Aorta (tissue), 5 donors: ENCODE results near the gene PAX5. TPM values are rescaled to one million over a fixed set of nuclear protein-coding genes. Genes with fewer than 3 reads are reported as not detected.

Experiments
- ATAC-seq: fragments of 200-7000 bp; cut with Tn5 transposase; one replicate; pipeline ENCODE4 v1.9.1; 2022; ENCODE audit warnings: moderate library complexity; ENCODE audit not compliant: low FRiP score
- DNase-seq, 2 donors: peaks; one replicate each; pipeline ENCODE4 v3.0.0-alpha.2; 2020
- H3K27ac ChIP-seq, 2 donors: one replicate each; pipeline ENCODE4 v1.5.1; 2013; ENCODE audit warnings: low read length in 2 of 2, mild to moderate bottlenecking in 2 of 2, moderate library complexity in 2 of 2, control low read depth in 1 of 2, inconsistent platforms in 1 of 2, low read depth in 1 of 2
- H3K27me3 ChIP-seq, 2 donors: one replicate each; pipeline ENCODE4 v1.6.1; 2013; ENCODE audit warnings: control low read depth in 1 of 2, low read length in 1 of 2, mild to moderate bottlenecking in 1 of 2, moderate library complexity in 1 of 2; ENCODE audit not compliant: insufficient read depth in 2 of 2, control insufficient read depth in 1 of 2
- H3K36me3 ChIP-seq, 2 donors: one replicate each; pipeline ENCODE4 v1.6.1; 2013; ENCODE audit warnings: control low read depth in 1 of 2, low read length in 1 of 2, mild to moderate bottlenecking in 1 of 2; ENCODE audit not compliant: insufficient read depth in 2 of 2, control insufficient read depth in 1 of 2
- H3K4me1 ChIP-seq, 2 donors: one replicate each; pipeline ENCODE4 v1.6.1; 2013; ENCODE audit warnings: low read length in 2 of 2, control low read depth in 1 of 2, mild to moderate bottlenecking in 1 of 2, moderate library complexity in 1 of 2; ENCODE audit not compliant: insufficient read depth in 2 of 2, control insufficient read depth in 1 of 2
- H3K4me3 ChIP-seq, 2 donors: one replicate each; pipeline ENCODE4 v1.5.1; 2013; ENCODE audit warnings: low read length in 2 of 2, control low read depth in 1 of 2, mild to moderate bottlenecking in 1 of 2
- H3K9me3 ChIP-seq: one replicate; pipeline ENCODE4 v1.6.1; 2013; ENCODE audit warnings: mild to moderate bottlenecking, low read length; ENCODE audit not compliant: control insufficient read depth
- WGBS, 2 donors: extraction: QIAGEN DNeasy Blood & Tissue Kit; methylation state at CpG; one replicate each; pipeline ENCODE4 v1.1.7; 2013; 5-methylcytosine and 5-hydroxymethylcytosine counted together
- intact Hi-C, 2 donors: fragments of 100-400 bp; cut with DNase I; formaldehyde crosslinking; loops; one replicate each; pipeline versions ENCODE4 v1.14.2 to v1.15.0; 2022
- polyA plus RNA-seq, 2 donors: library from polyadenylated mRNA; stranded (reverse); fragments of 200-250 nt; gene quantifications; one replicate each; pipeline ENCODE4 v1.2.3, GENCODE V29; 2013
- total RNA-seq, 2 donors: library from RNA; stranded (reverse); fragmentation: NEBNext Ultra II Directional; extraction: Animal tissue kit (Norgen Biotek cat#: 25700); gene quantifications; one replicate each; pipeline ENCODE4 v1.2.1, GENCODE V29; 2021
- donor health status: healthy with polysubstance abuse.
- donor health status: Bipolar disorder and iron deficiency.
- donor health status: DM: no; HTN: no; CAD: no.
- donor health status: DM: no; HTN: no; CAD: no.
- donor health status: DM: yes; HTN: yes; CAD: no.

PAX5 gene
- total and polyA plus RNA-seq, 4 donors = under 0.01 to 0.81 (median 0.40) TPM

DNA sequence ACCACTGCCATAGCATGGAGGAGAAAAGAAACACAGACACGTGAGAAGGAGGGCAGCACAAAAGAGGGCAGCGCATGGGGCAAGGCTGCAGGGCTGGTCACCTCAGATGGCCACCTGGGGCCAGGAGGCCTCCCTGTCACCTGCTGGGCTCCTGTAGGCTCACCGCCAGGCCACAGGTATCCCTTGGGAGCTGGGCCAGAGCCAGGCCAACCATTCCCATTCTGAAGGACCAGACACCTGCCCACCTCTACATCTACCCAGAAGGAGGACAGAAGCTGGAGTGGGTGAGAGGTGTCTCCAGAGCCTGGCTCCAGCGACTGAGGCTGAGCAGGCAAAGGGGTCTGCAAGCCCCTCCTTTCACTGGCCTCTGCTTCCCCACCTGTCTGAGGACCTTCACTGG is 103.1 kb downstream of the PAX5 start:
- Histone ChIP-seq H3K9me3 (no peaks in the 10 kb centered on the region), H3K4me3 (no peak overlapping the region), H3K27me3 (no peaks in the 10 kb centered on the region), H3K4me1 (no peaks in the 10 kb centered on the region), H3K27ac (no peak overlapping the region), H3K36me3 (no peaks in the 10 kb centered on the region)
- DNase-seq (no peak), ATAC-seq (no peak)
- intact Hi-C loops = no loop called here
- 83 to 90% methylated on average over 4 of the region's 4 CpGs for WGBS, 2 donors

- Histone ChIP-seq H3K27me3 (no peaks in the 10 kb centered on the region), H3K4me1 (no peaks in the 10 kb centered on the region), H3K36me3 (no peaks in the 10 kb centered on the region), H3K4me3 (no peak overlapping the region), H3K27ac (no peak overlapping the region), H3K9me3 (no peaks in the 10 kb centered on the region)
- DNase-seq (no peak), ATAC-seq (no peak)
- WGBS, 2 donors = 79 to 84% methylated on average over 5 of the region's 5 CpGs
- intact Hi-C loops = no loop called here
These were observed 104.8 kb downstream of the PAX5 start for GRCh38 chr9:36929350-36929675.

GRCh38 chr9:36928670-36929349 is 105.3 kb downstream of the PAX5 start:
- no peak for DNase-seq
- WGBS, 2 donors = 19 to 20% methylated on average over 3 of the region's 3 CpGs
- ATAC-seq = no peak
- Histone ChIP-seq H3K36me3 (no peaks in the 10 kb centered on the region), H3K27ac (no peak overlapping the region), H3K9me3 (no peaks in the 10 kb centered on the region), H3K4me3 (no peak overlapping the region), H3K4me1 (no peaks in the 10 kb centered on the region), H3K27me3 (no peaks in the 10 kb centered on the region)
- intact Hi-C loops = no loop called here

GRCh38 chr9:36928210-36928609 is 105.9 kb downstream of the PAX5 start:
- Histone ChIP-seq H3K4me1 (no peaks in the 10 kb centered on the region), H3K36me3 (no peaks in the 10 kb centered on the region), H3K27me3 (no peaks in the 10 kb centered on the region), H3K27ac (no peak overlapping the region), H3K4me3 (no peak overlapping the region), H3K9me3 (no peaks in the 10 kb centered on the region)
- 90 to 92% methylated on average over 2 of the region's 2 CpGs for WGBS, 2 donors
- DNase-seq (no peak), ATAC-seq (no peak)
- intact Hi-C loops = no loop called here

DNA sequence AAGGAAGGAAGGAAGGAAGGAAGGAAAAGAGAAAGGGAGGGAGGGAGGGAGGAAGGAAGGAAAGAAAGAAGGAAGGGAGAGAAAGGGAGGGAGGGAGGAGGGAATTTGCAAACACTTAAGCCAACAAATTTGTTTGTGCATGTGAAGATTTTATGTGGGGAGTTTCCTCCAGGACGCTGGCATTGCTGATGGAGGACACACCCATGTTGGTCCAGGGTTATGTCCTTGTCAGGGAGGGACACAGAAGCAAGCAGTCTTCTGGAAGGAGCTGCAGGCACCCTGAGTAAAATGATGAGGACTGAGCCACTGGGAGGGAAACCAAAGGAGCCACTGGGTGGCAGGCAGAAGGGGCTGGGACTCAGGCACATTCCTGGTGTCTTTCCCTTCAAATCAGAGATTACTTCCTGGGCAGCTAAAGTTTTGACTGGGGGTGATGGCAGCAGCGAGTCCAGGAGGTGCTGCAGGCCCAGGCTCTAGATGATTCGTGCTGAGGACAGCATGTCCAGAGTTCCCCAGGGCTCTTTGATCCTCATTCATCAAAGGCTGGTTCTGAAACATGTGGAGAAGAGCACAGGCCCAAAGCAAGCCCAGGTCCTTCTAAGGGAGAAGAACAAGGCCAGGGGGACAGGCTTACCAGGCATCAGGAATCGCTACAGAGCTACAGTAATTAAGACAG is 109.2 kb downstream of the PAX5 start:
- DNase-seq = no peak
- ATAC-seq = no peak
- Histone ChIP-seq H3K36me3 (no peaks in the 10 kb centered on the region), H3K27ac (no peak overlapping the region), H3K27me3 (no peaks in the 10 kb centered on the region), H3K4me3 (no peak overlapping the region), H3K9me3 (no peaks in the 10 kb centered on the region), H3K4me1 (no peaks in the 10 kb centered on the region)
- intact Hi-C loops = no loop called here
- WGBS, 2 donors = 42 to 46% methylated on average over 4 of the region's 4 CpGs

DNA sequence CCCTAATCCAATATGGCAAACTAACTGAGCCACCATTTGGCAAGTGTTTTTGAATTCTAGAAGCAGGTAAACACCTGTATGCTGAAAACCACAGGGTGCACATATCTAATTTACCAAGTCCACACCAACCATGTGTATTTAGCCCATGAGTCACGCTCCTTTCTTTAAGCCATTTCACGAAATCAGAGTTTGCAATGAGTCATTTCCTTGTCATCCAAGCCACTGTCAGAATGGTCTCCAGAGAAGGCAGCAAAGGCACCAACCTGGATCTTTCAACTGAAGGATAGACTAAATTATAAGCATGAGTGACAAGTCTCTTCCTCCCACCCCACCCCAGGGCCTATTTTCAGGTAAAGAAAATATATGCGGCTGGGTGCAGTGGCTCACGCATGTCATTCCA is 110.0 kb downstream of the PAX5 start:
- H3K4me3 ChIP-seq = no peak overlapping the region
- no peaks in the 10 kb centered on the region for H3K9me3 ChIP-seq
- DNase-seq (no peak), ATAC-seq (no peak)
- H3K27ac ChIP-seq = no peak overlapping the region
- H3K4me1 ChIP-seq = no peaks in the 10 kb centered on the region
- no peaks in the 10 kb centered on the region for H3K27me3 ChIP-seq
- H3K36me3 ChIP-seq = no peaks in the 10 kb centered on the region
- intact Hi-C loops = no loop called here
- WGBS, 2 donors = 60 to 61% methylated on average over 4 of the region's 4 CpGs

GRCh38 chr9:36923025-36923625 is 110.9 kb downstream of the PAX5 start:
- no peak for ATAC-seq
- 64 to 68% methylated on average over 7 of the region's 7 CpGs for WGBS, 2 donors
- no peak for DNase-seq
- Histone ChIP-seq H3K9me3 (no peaks in the 10 kb centered on the region), H3K4me1 (no peaks in the 10 kb centered on the region), H3K27me3 (no peaks in the 10 kb centered on the region), H3K4me3 (no peak overlapping the region), H3K27ac (no peak overlapping the region), H3K36me3 (no peaks in the 10 kb centered on the region)
- intact Hi-C loops = no loop called here

GRCh38 chr9:36922548-36922947 is 111.5 kb downstream of the PAX5 start:
- intact Hi-C loops = no loop called here
- ATAC-seq = no peak
- no peak for DNase-seq
- Histone ChIP-seq H3K36me3 (no peaks in the 10 kb centered on the region), H3K4me1 (no peaks in the 10 kb centered on the region), H3K4me3 (no peak overlapping the region), H3K9me3 (no peaks in the 10 kb centered on the region), H3K27ac (no peak overlapping the region), H3K27me3 (no peaks in the 10 kb centered on the region)
- WGBS, 2 donors = 65 to 76% methylated on average over 5 of the region's 5 CpGs

- H3K27me3 ChIP-seq = no peaks in the 10 kb centered on the region
- DNase-seq = no peak
- intact Hi-C loops = no loop called here
- H3K36me3 ChIP-seq = no peaks in the 10 kb centered on the region
- H3K9me3 ChIP-seq = peaks cover 1% of the 10 kb centered on the region
- H3K27ac ChIP-seq = no peak overlapping the region
- 28 to 39% methylated on average over 3 of the region's 3 CpGs for WGBS, 2 donors
- no peak for ATAC-seq
- no peaks in the 10 kb centered on the region for H3K4me1 ChIP-seq
- no peak overlapping the region for H3K4me3 ChIP-seq
These were observed 119.9 kb downstream of the PAX5 start for GRCh38 chr9:36914212-36914577.
